Camera-type eye (tissue), 1 donor: ENCODE data around the gene EHD1. TPM values are rescaled to one million over a fixed set of nuclear protein-coding genes. Genes with fewer than 3 reads are reported as not detected.

Experiments
- total RNA-seq: library from RNA; depleted of rRNA; stranded (reverse); fragments of >200 nt; gene quantifications from one replicate; pipeline ENCODE4 v1.2.3, GENCODE V29; 2014

Gene EHD1
- total RNA-seq: 64.3 TPM

GRCh38 chr11:64878494-64879243, at the start of gene EHD1:
EHD1 (minus strand) TSS chr11:64878621; CDS start chr11:64878464, 157 bp downstream.

GRCh38 chr11:64923944-64924909, 45.8 kb upstream of the EHD1 start, which contains the start of gene PPP2R5B:
PPP2R5B (plus strand) TSS chr11:64924689; CDS start chr11:64925735, 1,046 bp downstream.

GRCh38 chr11:64916775-64917662, 38.6 kb upstream of the EHD1 start, which contains the start of gene ATG2A:
ATG2A (minus strand) TSS chr11:64917209; CDS start chr11:64917135, 74 bp downstream.

GRCh38 chr11:64844330-64845128, 33.9 kb downstream of the EHD1 start, which contains the start of gene CDC42BPG:
CDC42BPG (minus strand) TSS chr11:64844653; CDS start chr11:64844569, 84 bp downstream.

GRCh38 chr11:64810271-64810890, 68.0 kb downstream of the EHD1 start, which contains the start of gene MEN1:
MEN1 (minus strand) TSS chr11:64810551; CDS start chr11:64810109, 442 bp downstream.

GRCh38 chr11:64803158-64803845, 75.1 kb downstream of the EHD1 start, which contains the start of gene MAP4K2:
MAP4K2 (minus strand) TSS chr11:64803214; CDS start chr11:64803149, 65 bp downstream.

Other genes starting within 250 kb of the EHD1 start
- gene NRXN2, start 155.4 kb downstream of the EHD1 start, total RNA-seq: 83.9 TPM
- 10.9 TPM for gene RASGRP2, start 134.5 kb downstream of the EHD1 start, total RNA-seq
- 24.2 TPM for gene PYGM, start 118.6 kb downstream of the EHD1 start, total RNA-seq
- 215 TPM for gene SF1, start 100.1 kb downstream of the EHD1 start, total RNA-seq
- 15.7 TPM for gene MAP4K2, start 75.4 kb downstream of the EHD1 start, total RNA-seq
- 24.4 TPM for gene MEN1, start 68.1 kb downstream of the EHD1 start, total RNA-seq
- gene CDC42BPG, start 34.0 kb downstream of the EHD1 start, total RNA-seq: 2.4 TPM
- 15.8 TPM for gene ATG2A, start 38.6 kb upstream of the EHD1 start, total RNA-seq
- gene PPP2R5B, start 46.1 kb upstream of the EHD1 start, total RNA-seq: 23.0 TPM
- not detected for gene GPHA2, start 57.3 kb upstream of the EHD1 start, total RNA-seq
- gene MAJIN, start 93.5 kb upstream of the EHD1 start, total RNA-seq: not detected
- 0.16 TPM for gene BATF2, start 118.3 kb upstream of the EHD1 start, total RNA-seq
- 76.0 TPM for gene ARL2, start 135.5 kb upstream of the EHD1 start, total RNA-seq
- gene SNX15, start 148.8 kb upstream of the EHD1 start, total RNA-seq: 15.1 TPM
- 6.2 TPM for gene SAC3D1, start 162.6 kb upstream of the EHD1 start, total RNA-seq
- gene NAALADL1, start 179.9 kb upstream of the EHD1 start, total RNA-seq: 22.0 TPM
- 3.7 TPM for gene CDCA5, start 205.4 kb upstream of the EHD1 start, total RNA-seq
- 28.7 TPM for gene ZFPL1, start 205.6 kb upstream of the EHD1 start, total RNA-seq
- 643 TPM for gene VPS51, start 217.6 kb upstream of the EHD1 start, total RNA-seq
- gene TM7SF2, start 233.3 kb upstream of the EHD1 start, total RNA-seq: 45.1 TPM
- gene ZNHIT2, start 239.1 kb upstream of the EHD1 start, total RNA-seq: 6.6 TPM
- gene FAU, start 243.5 kb upstream of the EHD1 start, total RNA-seq: 256 TPM
- 62.3 TPM for gene MRPL49, start 243.7 kb upstream of the EHD1 start, total RNA-seq